Right lung (tissue), 5 donors: ENCODE data around the gene ZEB2. TPM values are rescaled to one million over a fixed set of nuclear protein-coding genes. Genes with fewer than 3 reads are reported as not detected.
A peak's percentile ranks its signal among the peaks of the same experiment; 100 is the strongest.
"Not testable (repeated sequence)": the region's sequence is repeated elsewhere in the genome, so short reads cannot be mapped to it uniquely, and the experiment has no call there.

Experiments
- DNase-seq, 2 donors: peaks; one replicate each; pipeline ENCODE4 v3.0.0-alpha.2; 2013
- polyA plus RNA-seq, 5 donors: library from polyadenylated mRNA; unstranded; fragments of 120-200 nt; gene quantifications; one replicate each; pipeline versions ENCODE4 v1.2.1 to v1.2.3, GENCODE V29; 2013; ENCODE audit warnings: inconsistent platforms in 1 of 5, low replicate concordance in 1 of 5; ENCODE audit not compliant: insufficient read length in 5 of 5, insufficient read depth in 1 of 5

ZEB2 gene
- polyA plus RNA-seq, 5 donors = 180 to 273 (median 266) TPM

GRCh38 chr2:144389930-144390311, 130.0 kb downstream of the ZEB2 start:
- DNase-seq = no peak

GRCh38 chr2:144389151-144389929, 130.6 kb downstream of the ZEB2 start:
- DNase-seq = no peak

- DNase-seq = no peak
Observed at GRCh38 chr2:144385381-144385780, 134.5 kb downstream of the ZEB2 start.

- DNase-seq = no peak
Observed at GRCh38 chr2:144383571-144384100, 136.3 kb downstream of the ZEB2 start.

GRCh38 chr2:144382849-144383248, 137.1 kb downstream of the ZEB2 start:
- no peak for DNase-seq

GRCh38 chr2:144381716-144382115, 138.2 kb downstream of the ZEB2 start:
- DNase-seq = no peak

GRCh38 chr2:144379851-144380311, 140.0 kb downstream of the ZEB2 start:
- DNase-seq = peak; percentile 62 to 70

GRCh38 chr2:144378551-144378950, 141.4 kb downstream of the ZEB2 start:
- DNase-seq = no peak

- DNase-seq = no peak
Observed at GRCh38 chr2:144377914-144378313, 142.0 kb downstream of the ZEB2 start.

- no peak for DNase-seq
Observed at GRCh38 chr2:144376926-144377325, 143.0 kb downstream of the ZEB2 start.

GRCh38 chr2:144376460-144376859, 143.5 kb downstream of the ZEB2 start:
- DNase-seq = no peak

GRCh38 chr2:144374163-144374661, 145.7 kb downstream of the ZEB2 start:
- no peak for DNase-seq

GRCh38 chr2:144372410-144373080, 147.4 kb downstream of the ZEB2 start:
- DNase-seq = peak in 1 of 2 donors; percentile 36

GRCh38 chr2:144370937-144371584, 148.9 kb downstream of the ZEB2 start:
- DNase-seq = no peak

GRCh38 chr2:144369416-144369815, 150.5 kb downstream of the ZEB2 start:
- DNase-seq = no peak

- DNase-seq = no peak
Observed at GRCh38 chr2:144366825-144367429, 153.0 kb downstream of the ZEB2 start.

GRCh38 chr2:144364944-144365738, 154.8 kb downstream of the ZEB2 start:
- no peak for DNase-seq

GRCh38 chr2:144364247-144364646, 155.7 kb downstream of the ZEB2 start:
- not testable (repeated sequence) for DNase-seq

GRCh38 chr2:144362401-144362800, 157.5 kb downstream of the ZEB2 start:
- DNase-seq = no peak

GRCh38 chr2:144361742-144362141, 158.2 kb downstream of the ZEB2 start:
- no peak for DNase-seq

- DNase-seq = no peak
Observed at GRCh38 chr2:144359684-144360083, 160.2 kb downstream of the ZEB2 start.
